ENCODE results near the gene CLEC4D.
"Not testable (repeated sequence)": the region's sequence is repeated elsewhere in the genome, so short reads cannot be mapped to it uniquely, and the experiment has no call there.

The CLEC4D gene

DNA sequence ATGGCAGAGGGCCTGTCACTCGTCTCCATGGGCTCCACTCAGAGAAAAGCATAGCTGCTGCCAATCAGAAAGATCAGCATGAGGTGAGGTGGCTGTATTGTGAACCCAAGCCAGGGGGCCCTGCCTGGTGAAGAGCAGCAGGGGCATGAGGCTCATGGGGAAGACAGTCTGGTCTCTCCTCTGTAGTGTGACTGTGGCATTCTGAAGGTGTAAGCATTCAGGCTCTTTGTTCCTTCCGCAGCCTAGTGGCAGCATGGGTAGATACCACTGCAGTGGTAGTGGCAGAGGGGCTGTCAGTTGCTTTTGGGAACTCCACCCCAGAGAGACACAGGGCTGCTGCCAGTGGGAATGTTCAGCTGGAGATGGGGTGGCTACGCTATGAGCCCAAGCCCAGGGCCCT is 5.1 kb upstream of the CLEC4D start:
- no peak overlapping the region for H3K4me3 Mint-ChIP-seq
- H3K36me3 Mint-ChIP-seq = no peaks in the 10 kb centered on the region

DNA sequence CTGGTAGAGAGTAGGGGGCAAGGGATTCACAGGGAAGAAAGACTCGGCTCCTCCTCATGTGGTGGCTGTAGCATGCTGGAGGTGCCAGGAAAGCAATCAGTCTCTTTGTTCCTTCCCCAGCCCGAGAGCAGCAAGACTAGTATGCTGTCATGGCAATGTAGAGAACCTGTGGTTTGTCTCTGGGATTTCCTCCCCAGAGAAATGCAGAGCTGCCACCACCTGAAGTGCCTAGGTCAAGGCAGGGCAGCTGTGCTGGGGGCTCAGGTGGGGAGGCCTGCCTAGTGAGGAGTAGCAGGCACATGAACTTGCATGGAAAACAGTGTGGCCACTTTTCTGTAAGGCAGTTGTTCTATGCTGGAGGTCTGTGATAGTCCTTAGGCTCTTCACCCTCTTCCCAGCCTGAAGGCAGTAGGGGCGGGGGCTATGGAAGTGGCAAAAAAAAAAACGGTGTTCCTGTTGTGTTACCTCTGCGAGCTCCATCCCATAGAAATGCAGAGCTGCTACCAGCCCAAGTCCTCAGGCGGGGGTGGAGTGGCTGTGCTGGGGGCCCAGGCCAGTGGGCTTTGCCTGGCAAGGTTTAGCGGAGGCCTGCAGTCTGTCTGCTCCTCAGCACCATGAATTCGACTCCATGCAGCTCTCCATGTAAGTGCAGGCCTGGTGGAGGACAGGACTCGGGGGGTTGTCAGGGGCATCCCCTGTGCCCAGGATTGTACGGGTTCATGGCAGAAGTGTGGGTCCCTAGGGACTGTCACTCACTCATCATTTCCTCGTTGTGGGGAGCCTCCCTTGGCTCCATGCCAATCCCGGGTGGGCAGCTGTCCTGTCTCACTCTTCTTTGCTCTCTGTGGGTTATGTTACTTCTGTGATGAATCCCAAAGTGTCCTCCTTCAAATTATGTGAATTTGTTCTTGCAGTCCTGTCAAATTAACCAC is 4.1 kb upstream of the CLEC4D start:
- no peak overlapping the region for H3K4me3 Mint-ChIP-seq
- no peaks in the 10 kb centered on the region for H3K36me3 Mint-ChIP-seq
- ATAC-seq = peak; percentile 59
- H3K27ac Mint-ChIP-seq = no peak overlapping the region
- peaks cover 17% of the 10 kb centered on the region for H3K4me1 Mint-ChIP-seq
- H3K9me3 Mint-ChIP-seq = peaks cover 7% of the 10 kb centered on the region
- peaks cover 68% of the 10 kb centered on the region for H3K27me3 Mint-ChIP-seq

More for the DNA sequence above, 5.1 kb upstream of the CLEC4D start:
- H3K4me1 Mint-ChIP-seq = peaks cover 17% of the 10 kb centered on the region
- no peak for ATAC-seq
- peaks cover 59% of the 10 kb centered on the region for H3K27me3 Mint-ChIP-seq
- H3K27ac Mint-ChIP-seq = no peak overlapping the region
- peaks cover 7% of the 10 kb centered on the region for H3K9me3 Mint-ChIP-seq

DNA sequence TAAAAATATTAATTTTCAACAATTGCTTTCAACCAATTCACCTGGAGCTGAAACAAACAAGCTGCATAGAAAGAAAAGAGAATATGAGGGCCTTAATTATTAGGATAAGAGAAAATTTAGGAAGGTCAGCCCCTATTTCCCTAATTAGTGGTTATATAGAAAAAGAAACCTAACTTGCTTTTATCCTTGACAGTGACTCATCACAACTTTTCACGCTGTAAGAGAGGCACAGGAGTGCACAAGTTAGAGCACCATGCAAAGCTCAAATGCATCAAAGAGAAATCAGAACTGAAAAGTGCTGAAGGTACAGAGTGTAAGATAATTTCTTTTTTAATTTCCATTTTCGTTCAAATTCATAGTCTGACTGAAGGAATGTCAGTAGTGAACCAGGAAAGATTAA is 4.7 kb downstream of the CLEC4D start:
- ATAC-seq = no peak
- Mint-ChIP-seq H3K4me1 (no peaks in the 10 kb centered on the region), H3K9me3 (no peaks in the 10 kb centered on the region), H3K36me3 (no peaks in the 10 kb centered on the region), H3K27me3 (peaks cover 52% of the 10 kb centered on the region), H3K4me3 (no peak overlapping the region), H3K27ac (no peak overlapping the region)

DNA sequence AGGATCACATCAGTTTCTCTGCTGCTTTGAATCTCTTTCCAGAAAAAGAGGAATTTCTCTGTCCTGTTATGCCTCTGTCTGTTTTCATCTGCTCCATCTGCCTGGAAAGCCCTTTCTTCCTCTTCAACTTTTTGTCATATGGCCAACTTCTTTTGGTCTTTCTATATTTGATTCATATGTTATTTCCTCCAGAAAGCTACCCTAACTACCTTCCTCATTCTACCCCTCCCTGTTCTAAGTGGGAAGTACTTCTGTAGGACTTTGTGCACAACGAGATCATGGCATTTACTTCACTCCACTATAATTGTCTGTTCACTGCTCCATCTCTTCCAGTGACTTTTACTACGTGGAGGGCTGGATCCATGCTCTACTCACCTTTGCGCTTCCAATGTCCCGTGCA is 5.9 kb downstream of the CLEC4D start:
- no peak overlapping the region for H3K27ac Mint-ChIP-seq
- no peak overlapping the region for H3K4me3 Mint-ChIP-seq
- H3K4me1 Mint-ChIP-seq = no peaks in the 10 kb centered on the region
- no peak for ATAC-seq
- peaks cover 4% of the 10 kb centered on the region for H3K9me3 Mint-ChIP-seq
- peaks cover 40% of the 10 kb centered on the region for H3K27me3 Mint-ChIP-seq
- H3K36me3 Mint-ChIP-seq = no peaks in the 10 kb centered on the region

DNA sequence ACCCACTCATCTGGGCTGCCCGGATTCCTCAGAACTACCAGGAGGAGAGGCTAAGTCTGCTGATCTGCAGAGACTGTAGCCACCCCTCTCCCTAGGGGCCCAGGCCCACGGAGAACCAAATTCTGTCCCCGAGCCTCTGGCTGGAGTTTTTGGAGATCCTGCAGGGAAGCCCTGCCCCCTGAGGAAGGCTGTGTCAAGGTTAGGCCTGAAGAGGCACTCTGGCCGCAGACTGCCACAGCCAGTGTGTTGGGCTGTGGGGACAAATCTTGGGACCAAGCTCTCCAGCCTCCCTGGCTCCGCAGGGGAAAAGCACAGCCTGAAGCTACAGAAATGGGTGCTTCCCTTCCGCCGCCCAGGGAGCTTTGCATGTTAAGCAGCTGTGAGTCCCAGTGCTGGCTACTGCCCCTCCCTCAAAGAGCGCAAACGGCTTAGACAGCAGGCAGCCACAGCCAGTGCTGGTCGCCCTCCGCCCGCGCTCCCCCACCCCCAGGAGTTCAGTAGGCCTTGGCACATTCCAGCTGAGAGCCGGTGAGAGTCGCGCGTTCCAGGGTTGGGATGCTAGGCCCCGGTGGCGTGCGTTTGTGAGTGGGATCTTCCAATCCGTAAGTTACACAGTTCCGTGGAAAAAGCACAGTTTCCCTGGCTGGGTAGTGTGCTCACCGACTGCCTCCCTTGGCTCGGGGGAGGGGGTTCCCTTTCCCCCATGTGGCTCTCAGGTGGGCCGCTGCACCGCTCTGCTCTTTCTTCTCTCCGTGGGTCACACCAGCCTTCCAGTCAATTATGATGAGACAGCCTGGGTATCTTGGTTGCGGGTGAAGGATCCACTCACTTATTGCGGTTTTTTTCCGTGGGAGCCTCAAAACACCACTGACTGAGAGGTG is 14.2 kb downstream of the CLEC4D start:
- no peaks in the 10 kb centered on the region for H3K4me1 Mint-ChIP-seq
- no peak overlapping the region for H3K27ac Mint-ChIP-seq
- no peak overlapping the region for H3K4me3 Mint-ChIP-seq
- peaks cover 10% of the 10 kb centered on the region for H3K9me3 Mint-ChIP-seq
- H3K36me3 Mint-ChIP-seq = no peaks in the 10 kb centered on the region
- H3K27me3 Mint-ChIP-seq = peaks cover 41% of the 10 kb centered on the region
- no peak for ATAC-seq

DNA sequence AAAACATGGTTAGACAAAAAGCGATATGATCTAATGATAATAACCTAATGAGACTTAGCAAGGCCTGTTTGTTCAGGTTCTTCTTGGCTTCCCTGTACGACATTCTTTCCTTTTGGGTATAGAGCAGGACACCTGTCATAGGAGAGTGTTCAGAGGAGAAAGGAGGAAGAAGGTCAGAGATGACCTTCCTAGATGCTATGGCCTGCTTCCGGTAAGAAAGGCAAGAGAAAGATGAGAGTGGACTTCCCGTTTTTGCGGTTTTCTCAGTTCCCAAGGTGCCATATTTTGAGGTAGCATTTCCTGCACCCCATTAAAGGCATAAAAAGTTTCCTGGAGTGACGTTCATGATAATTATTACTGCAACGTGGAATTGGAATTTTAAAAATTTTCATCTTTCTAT is 18.7 kb downstream of the CLEC4D start:
- Mint-ChIP-seq H3K9me3 (no peaks in the 10 kb centered on the region), H3K4me3 (no peak overlapping the region), H3K27ac (no peak overlapping the region), H3K4me1 (no peaks in the 10 kb centered on the region), H3K36me3 (no peaks in the 10 kb centered on the region), H3K27me3 (peaks cover 41% of the 10 kb centered on the region)
- no peak for ATAC-seq

DNA sequence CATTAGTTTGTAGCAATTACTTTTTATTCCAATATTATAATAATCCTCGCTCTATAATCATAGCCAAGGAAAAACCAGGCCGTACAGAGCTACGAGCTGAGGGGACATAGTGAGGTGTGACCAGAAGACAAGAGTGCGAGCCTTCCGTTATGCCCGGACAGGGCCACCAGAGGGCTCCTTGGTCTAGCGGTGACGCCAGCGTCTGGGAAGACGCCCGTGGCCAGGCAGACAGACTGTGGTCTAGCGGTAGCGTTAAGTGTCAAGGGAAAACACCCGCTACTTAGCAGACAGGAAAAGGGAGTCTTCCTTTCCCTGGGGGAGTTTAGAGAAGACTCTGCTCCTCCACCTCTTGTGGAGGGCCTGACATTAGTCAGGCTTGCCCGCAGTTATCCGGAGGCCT is 24.5 kb downstream of the CLEC4D start:
- not testable (repeated sequence) for H3K27ac Mint-ChIP-seq, H3K36me3 Mint-ChIP-seq, ATAC-seq, H3K4me3 Mint-ChIP-seq, H3K9me3 Mint-ChIP-seq
- H3K4me1 Mint-ChIP-seq = peaks cover 12% of the 10 kb centered on the region
- H3K27me3 Mint-ChIP-seq = peaks cover 61% of the 10 kb centered on the region

DNA sequence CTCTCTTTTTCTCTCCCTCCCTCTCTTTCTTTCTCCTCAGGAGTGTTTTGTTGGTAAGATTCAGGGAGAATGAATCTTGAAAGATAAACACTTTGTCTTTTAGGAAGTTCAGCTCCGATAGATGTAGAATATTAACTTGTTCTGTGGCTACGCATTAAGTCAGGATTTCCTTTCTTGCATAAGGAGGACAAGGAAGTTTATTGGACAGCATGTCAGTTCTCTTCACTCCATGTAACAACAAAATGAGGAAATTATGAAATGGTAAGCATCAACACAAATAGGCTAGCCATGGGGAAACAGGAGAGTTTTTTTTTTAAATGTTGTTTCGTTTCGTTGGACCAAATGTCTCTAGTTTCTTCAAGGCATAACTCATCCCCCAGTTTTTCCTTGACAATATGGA is 27.5 kb downstream of the CLEC4D start, which contains the start of gene CLEC4E:
TSS of gene CLEC4E (minus strand) at position 75 of the 400 bp plus-strand sequence. CDS start 108 bp downstream, outside the sequence.
- not testable (repeated sequence) for ATAC-seq, H3K27ac Mint-ChIP-seq, H3K4me3 Mint-ChIP-seq, H3K9me3 Mint-ChIP-seq, H3K36me3 Mint-ChIP-seq
- Mint-ChIP-seq H3K27me3 (peaks cover 42% of the 10 kb centered on the region), H3K4me1 (peaks cover 12% of the 10 kb centered on the region)

DNA sequence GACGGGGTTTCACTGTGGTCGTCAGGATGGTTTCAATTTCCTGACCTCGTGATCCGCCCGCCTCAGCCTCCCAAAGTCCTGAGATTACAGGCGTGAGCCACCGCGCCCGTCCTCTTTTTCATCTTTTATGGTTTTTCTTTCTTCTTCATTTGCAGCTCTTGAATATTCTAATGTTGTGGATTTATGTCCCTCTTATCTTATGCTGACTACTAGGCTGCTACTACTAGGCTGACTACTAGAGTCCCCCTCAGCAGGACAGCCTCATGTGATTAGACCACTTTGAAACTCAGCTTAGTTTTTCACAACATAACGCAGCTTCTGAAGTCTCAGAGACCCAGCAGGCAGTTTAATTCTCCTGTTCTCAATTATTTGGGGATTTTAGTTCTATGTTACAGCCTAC is 28.3 kb downstream of the CLEC4D start:
- H3K4me1 Mint-ChIP-seq = peaks cover 15% of the 10 kb centered on the region

DNA sequence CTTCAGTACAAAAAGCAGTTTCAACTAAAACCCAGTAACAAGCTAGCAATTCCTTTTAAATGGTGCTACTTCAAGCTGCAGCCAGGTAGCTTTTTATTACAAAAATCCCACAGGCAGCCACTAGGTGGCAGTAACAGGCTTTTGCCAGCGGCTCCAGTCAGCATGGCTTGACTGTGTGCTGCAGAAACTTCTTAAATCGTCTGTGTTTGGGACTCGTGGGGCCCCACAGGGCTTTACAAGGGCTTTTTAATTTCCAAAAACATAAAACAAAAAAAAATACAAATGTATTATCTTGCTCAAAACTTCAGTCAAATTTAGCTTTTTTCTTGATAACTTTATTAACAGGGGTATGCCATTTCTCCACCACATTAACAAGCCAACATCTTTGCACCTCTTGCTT is 31.0 kb downstream of the CLEC4D start:
- ATAC-seq = peak; percentile 86
- no peak overlapping the region for H3K4me3 Mint-ChIP-seq
- no peaks in the 10 kb centered on the region for H3K9me3 Mint-ChIP-seq
- H3K27ac Mint-ChIP-seq = no peak overlapping the region
- H3K4me1 Mint-ChIP-seq = peaks cover 12% of the 10 kb centered on the region
- H3K36me3 Mint-ChIP-seq = no peaks in the 10 kb centered on the region
- H3K27me3 Mint-ChIP-seq = peaks cover 27% of the 10 kb centered on the region

More for the DNA sequence above, 28.3 kb downstream of the CLEC4D start:
- Mint-ChIP-seq H3K27me3 (peaks cover 42% of the 10 kb centered on the region), H3K27ac (no peak overlapping the region), H3K9me3 (peaks cover 5% of the 10 kb centered on the region), H3K4me3 (no peak overlapping the region), H3K36me3 (no peaks in the 10 kb centered on the region)
- no peak for ATAC-seq

DNA sequence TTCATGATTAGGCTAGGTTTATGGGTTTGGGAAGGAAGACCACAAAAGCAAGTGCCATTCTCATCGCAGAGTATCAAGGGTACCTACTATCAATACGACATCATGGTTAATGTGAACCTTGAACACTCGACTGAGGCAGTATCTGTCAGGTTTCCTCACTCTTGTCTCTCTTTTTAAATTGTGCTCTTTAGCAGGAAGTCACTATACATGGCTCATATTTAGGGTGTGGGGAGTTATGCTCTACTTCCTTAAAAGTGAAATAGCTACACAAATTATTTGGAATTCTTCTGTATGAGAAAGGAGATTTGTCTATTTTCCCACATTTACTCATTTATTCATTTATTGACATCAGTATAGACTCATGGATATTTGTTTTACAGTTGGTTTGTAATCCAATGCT is 33.3 kb downstream of the CLEC4D start:
- Mint-ChIP-seq H3K36me3 (no peaks in the 10 kb centered on the region), H3K27ac (no peak overlapping the region), H3K9me3 (no peaks in the 10 kb centered on the region), H3K4me1 (peaks cover 11% of the 10 kb centered on the region), H3K27me3 (peaks cover 4% of the 10 kb centered on the region), H3K4me3 (no peak overlapping the region)
- ATAC-seq = no peak

DNA sequence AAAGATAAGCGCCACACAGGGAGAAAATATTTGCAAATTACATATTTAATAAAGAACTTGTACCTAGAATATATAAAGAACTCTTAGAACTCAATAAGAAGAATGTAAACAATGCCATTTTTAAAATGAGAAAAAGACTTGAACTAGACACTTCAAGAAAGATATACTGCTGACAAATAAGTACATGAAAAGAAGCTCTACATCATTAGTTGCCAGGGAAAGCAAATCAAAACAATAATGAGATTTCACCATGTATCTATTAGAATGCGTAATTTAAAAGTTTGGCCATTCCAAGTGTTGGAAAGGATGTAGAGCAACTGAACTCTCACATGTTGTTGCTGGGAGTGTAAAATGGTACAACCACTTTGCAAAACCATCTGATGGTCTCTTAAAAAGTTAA is 34.3 kb downstream of the CLEC4D start:
- Mint-ChIP-seq H3K27ac (no peak overlapping the region), H3K27me3 (no peaks in the 10 kb centered on the region), H3K4me3 (no peak overlapping the region), H3K9me3 (no peaks in the 10 kb centered on the region), H3K4me1 (peaks cover 7% of the 10 kb centered on the region), H3K36me3 (no peaks in the 10 kb centered on the region)
- ATAC-seq = no peak

DNA sequence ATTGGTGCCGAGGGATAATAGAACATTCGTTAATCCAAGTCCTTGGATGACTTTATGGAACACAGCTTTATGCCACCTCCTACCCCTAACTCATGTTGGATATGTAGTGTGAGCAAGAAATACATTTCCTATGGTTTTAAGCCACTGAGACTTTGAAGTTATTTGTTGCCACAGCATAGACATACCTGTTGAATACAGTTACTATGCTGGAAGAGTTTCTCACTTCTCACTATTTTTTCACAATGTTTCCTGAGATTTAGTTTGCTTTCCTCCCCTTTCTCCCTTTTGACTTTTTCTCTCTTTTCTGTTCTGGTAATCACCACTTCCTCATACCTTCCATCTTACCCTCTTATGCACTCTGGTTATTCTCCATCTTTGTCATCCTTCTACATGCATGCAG is 34.9 kb downstream of the CLEC4D start:
- H3K36me3 Mint-ChIP-seq = no peaks in the 10 kb centered on the region
- peaks cover 7% of the 10 kb centered on the region for H3K4me1 Mint-ChIP-seq
- no peak overlapping the region for H3K4me3 Mint-ChIP-seq
- H3K27me3 Mint-ChIP-seq = no peaks in the 10 kb centered on the region
- no peak overlapping the region for H3K27ac Mint-ChIP-seq
- no peaks in the 10 kb centered on the region for H3K9me3 Mint-ChIP-seq
- ATAC-seq = no peak

DNA sequence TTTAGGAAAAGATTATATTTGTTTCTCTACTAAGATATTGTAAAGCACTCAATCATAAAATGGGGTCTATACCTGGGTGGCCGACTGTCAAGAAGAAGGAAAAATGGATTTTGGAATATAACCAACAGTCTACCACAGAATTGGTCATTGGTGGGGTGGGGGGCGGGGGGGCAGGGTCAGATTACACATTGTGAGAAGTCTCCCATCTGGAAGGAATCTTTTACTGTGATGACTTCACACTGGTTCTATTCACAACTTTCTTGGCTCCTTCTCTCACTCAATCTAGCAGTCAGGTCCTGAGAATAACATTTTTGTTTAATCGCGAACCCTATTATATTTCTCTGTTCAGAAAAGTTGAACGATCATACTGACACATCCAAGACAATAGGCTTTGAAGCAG is 36.1 kb downstream of the CLEC4D start:
- Mint-ChIP-seq H3K4me3 (no peak overlapping the region), H3K4me1 (peaks cover 7% of the 10 kb centered on the region), H3K27ac (no peak overlapping the region), H3K9me3 (no peaks in the 10 kb centered on the region), H3K36me3 (no peaks in the 10 kb centered on the region), H3K27me3 (no peaks in the 10 kb centered on the region)
- no peak for ATAC-seq

DNA sequence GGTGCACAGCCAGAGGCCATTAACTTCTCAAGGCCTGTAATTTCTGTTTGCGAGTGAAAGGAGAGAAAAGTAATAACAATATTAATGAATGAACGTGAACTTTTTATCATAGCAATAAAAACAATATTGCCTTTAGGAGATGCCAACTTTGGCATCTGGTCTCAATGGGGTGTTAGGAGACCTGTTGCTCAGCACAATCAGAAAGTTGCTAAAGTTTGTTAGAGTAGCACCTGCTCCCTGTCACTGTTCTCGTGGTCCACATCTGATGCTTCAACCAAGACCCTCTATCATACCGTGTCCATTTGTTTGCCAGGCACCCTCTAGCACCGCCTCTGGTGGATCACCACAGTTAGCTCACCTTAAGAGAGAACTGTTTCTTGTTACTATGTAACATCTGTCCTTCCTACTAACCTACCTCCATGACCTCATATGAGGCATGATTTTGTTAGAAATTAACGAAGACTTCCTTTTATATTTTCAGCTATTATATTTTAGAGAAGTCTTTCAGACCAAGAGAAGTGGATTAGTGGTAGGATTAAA is 39.9 kb downstream of the CLEC4D start:
- H3K9me3 Mint-ChIP-seq = no peaks in the 10 kb centered on the region
- no peak overlapping the region for H3K4me3 Mint-ChIP-seq
- H3K27ac Mint-ChIP-seq = no peak overlapping the region
- H3K27me3 Mint-ChIP-seq = no peaks in the 10 kb centered on the region
- ATAC-seq = no peak
- H3K36me3 Mint-ChIP-seq = no peaks in the 10 kb centered on the region
- H3K4me1 Mint-ChIP-seq = no peaks in the 10 kb centered on the region

Data from stimulated activated memory B cell treated with anti-CD40 and anti-IgM and Interleukin-4, amounts not matched to agents 10 μg/mL and 1 μg/mL and 100 μg/mL, for 72 hours (primary cell).